Measurements from ENCODE around the gene GOSR1.
"Not testable (repeated sequence)": the region's sequence is repeated elsewhere in the genome, so short reads cannot be mapped to it uniquely, and the experiment has no call there.

GOSR1 gene

DNA sequence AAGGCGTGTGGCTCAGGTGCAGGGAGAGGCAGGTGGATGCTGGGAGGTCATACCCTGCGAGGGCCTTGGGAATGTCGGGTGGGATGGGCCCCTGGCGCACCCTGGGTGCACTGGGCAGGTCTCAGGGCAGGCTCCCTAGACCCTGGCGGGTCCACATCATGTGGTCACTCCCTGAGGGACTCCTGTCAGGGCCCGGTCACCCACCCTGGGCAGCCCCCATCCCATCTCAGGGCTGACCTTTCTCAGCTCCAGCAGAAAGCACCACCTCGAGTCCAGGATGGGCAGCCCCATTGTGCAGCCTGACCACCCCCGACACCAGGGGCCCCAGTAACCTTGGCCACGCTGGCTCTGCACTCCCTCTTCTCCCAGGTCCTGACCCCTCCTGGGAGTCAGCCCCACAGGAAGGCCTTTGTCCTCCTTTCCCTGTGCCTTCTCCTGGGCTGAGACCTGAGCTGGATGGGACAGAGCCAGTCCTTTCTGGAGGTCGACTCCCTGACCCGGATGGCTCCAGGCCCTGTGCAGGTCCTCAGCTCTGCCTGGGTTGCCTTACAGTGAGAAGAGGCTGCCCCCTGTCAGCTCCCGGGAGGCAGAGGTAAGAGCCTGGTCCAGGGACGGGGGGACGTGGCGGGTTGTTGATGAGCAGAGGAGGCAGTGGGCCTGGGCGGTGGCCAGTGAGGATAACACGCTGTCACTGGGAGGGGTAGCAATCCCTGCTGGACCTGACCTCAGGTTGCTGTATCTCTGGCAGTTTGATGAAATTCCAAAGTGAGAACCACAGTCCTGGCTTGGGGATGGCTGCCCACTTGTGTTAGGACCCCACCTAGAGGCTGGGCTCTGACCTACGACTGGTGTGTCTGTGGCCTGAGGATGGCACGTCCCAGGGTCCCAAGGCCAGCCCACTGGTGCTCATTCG lies 77.9 kb downstream of the GOSR1 start:
- peaks cover 7 to 10% of the 10 kb centered on the region in 2 donors for H3K4me1 Mint-ChIP-seq (ENCODE audit: low read depth in 2 of 2)
- no peak for DNase-seq
- H3K27ac Mint-ChIP-seq, result no peak overlapping the region
- H3K27me3 Mint-ChIP-seq, result peaks cover 0 to 17% of the 10 kb centered on the region in 2 donors
- peaks cover 3% of the 10 kb centered on the region for H3K36me3 Mint-ChIP-seq (ENCODE audit: insufficient read depth)
- no peak for ATAC-seq (replicated peaks)
- no peaks in the 10 kb centered on the region for H3K9me3 Mint-ChIP-seq
- H3K4me3 Mint-ChIP-seq, result no peak overlapping the region

- peaks cover 0 to 25% of the 10 kb centered on the region in 2 donors for H3K27me3 Mint-ChIP-seq
- ATAC-seq (replicated peaks) (no peak), DNase-seq (no peak)
- peaks cover 3% of the 10 kb centered on the region for H3K36me3 Mint-ChIP-seq (ENCODE audit: insufficient read depth)
- H3K4me1 Mint-ChIP-seq (ENCODE audit: low read depth in 2 of 2), result peaks cover 3 to 5% of the 10 kb centered on the region in 2 donors
- no peak overlapping the region for H3K4me3 Mint-ChIP-seq
- no peaks in the 10 kb centered on the region for H3K9me3 Mint-ChIP-seq
- no peak overlapping the region for H3K27ac Mint-ChIP-seq
Measured at GRCh38 chr17:30555942-30556341, 78.7 kb downstream of the GOSR1 start.

DNA sequence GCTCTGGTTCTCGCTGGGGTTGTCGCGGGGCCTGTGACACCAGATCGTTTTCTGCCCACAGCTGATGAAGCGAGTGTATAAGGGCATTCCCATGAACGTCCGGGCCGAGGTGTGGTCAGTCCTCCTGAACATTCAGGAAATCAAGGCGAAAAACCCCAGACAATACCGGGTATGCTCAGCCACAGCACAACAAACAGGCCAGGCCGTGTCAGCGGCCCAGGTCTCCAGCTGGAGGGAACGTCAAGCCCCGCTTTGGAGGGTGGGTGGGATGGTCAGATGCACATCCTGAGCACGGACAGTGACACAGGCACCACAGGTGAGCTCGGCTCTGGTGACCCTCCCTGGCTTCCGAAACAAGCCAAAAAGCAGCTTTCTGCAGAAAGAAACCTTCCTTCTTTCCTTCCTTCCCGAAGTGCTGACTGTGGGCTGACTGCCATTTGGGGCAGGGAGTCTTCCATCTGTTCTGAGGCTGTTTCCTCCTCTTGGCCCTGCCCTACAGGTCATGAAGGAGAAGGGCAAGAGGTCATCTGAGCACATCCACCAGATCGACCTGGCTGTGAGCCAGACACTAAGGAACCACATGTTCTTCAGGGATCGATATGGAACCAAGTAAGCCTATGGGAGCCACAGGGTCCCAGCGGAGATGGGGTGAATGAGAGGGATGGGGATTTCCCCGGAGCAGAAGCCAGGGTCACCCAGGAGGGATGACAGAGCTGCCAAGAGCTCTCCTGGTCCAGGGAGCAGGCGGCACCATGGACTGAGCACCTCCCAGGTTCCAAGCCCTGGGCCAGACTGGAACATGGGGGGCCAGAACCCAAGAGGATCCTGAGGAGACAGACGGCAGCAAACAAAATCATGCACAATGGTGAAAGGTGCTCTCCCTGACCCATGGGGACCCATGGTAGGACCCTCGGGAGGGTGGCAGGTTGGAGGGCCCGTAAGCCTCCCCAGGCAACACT lies 79.4 kb downstream of the GOSR1 start:
- Mint-ChIP-seq H3K27me3 (peaks cover 0 to 26% of the 10 kb centered on the region in 2 donors), H3K4me1 (ENCODE audit: low read depth in 2 of 2) (peaks cover 3 to 4% of the 10 kb centered on the region in 2 donors), H3K27ac (no peak overlapping the region), H3K4me3 (no peak overlapping the region), H3K36me3 (ENCODE audit: insufficient read depth) (peaks cover 3% of the 10 kb centered on the region), H3K9me3 (no peaks in the 10 kb centered on the region)
- ATAC-seq (replicated peaks) (no peak), DNase-seq (no peak)

- Mint-ChIP-seq H3K4me1 (ENCODE audit: low read depth in 2 of 2) (peaks cover 3% of the 10 kb centered on the region in 2 donors), H3K27me3 (peaks cover 8 to 31% of the 10 kb centered on the region in 2 donors), H3K4me3 (no peak overlapping the region), H3K9me3 (no peaks in the 10 kb centered on the region), H3K36me3 (ENCODE audit: insufficient read depth) (peaks cover 3% of the 10 kb centered on the region), H3K27ac (no peak overlapping the region)
- no peak for ATAC-seq (replicated peaks)
- no peak for DNase-seq
Measured at GRCh38 chr17:30557916-30558685, 80.9 kb downstream of the GOSR1 start.

- Mint-ChIP-seq H3K27ac (no peak overlapping the region), H3K4me3 (no peak overlapping the region), H3K27me3 (peaks cover 10 to 30% of the 10 kb centered on the region in 2 donors), H3K36me3 (ENCODE audit: insufficient read depth) (peaks cover under 1% of the 10 kb centered on the region), H3K4me1 (ENCODE audit: low read depth in 2 of 2) (peaks cover 3% of the 10 kb centered on the region in 2 donors), H3K9me3 (no peaks in the 10 kb centered on the region)
- DNase-seq (no peak), ATAC-seq (replicated peaks) (no peak)
Measured at GRCh38 chr17:30558686-30559545, 81.7 kb downstream of the GOSR1 start.

DNA sequence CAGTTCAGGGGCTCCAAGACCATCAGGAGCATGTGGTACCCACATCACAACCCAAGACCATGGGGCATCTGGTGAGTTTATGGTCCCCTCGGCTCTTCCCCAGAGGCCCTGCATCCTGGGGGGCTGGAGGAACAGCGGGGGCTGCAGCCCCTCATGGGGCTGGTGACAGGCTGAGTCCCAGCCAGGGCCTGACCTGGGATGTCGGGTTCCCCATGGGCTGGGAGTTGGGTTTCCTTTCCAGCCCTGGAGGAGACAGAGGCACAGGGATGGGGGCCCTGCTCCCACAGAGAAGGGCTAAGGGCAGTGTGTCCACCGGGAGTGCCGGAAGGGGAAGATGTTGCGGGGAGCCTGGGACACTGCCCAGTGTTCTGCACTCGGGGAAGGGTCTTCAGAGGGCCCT lies 82.4 kb downstream of the GOSR1 start:
- Mint-ChIP-seq H3K4me1 (ENCODE audit: low read depth in 2 of 2) (peaks cover 3 to 6% of the 10 kb centered on the region in 2 donors), H3K36me3 (ENCODE audit: insufficient read depth) (no peaks in the 10 kb centered on the region), H3K9me3 (no peaks in the 10 kb centered on the region), H3K27me3 (peaks cover 10 to 28% of the 10 kb centered on the region in 2 donors), H3K27ac (no peak overlapping the region), H3K4me3 (no peak overlapping the region)
- DNase-seq (no peak), ATAC-seq (replicated peaks) (no peak)

- not testable (repeated sequence) for ATAC-seq (replicated peaks); H3K4me3 Mint-ChIP-seq; H3K27ac Mint-ChIP-seq; H3K9me3 Mint-ChIP-seq; DNase-seq; H3K4me1 Mint-ChIP-seq (ENCODE audit: low read depth in 2 of 2); H3K36me3 Mint-ChIP-seq (ENCODE audit: insufficient read depth)
- peaks cover 16 to 36% of the 10 kb centered on the region in 2 donors for H3K27me3 Mint-ChIP-seq
Measured at GRCh38 chr17:30560117-30561026, 83.2 kb downstream of the GOSR1 start.

GRCh38 chr17:30561766-30562165 lies 84.6 kb downstream of the GOSR1 start:
- not testable (repeated sequence) for H3K36me3 Mint-ChIP-seq (ENCODE audit: insufficient read depth); ATAC-seq (replicated peaks); H3K4me3 Mint-ChIP-seq; H3K27ac Mint-ChIP-seq; DNase-seq; H3K9me3 Mint-ChIP-seq; H3K4me1 Mint-ChIP-seq (ENCODE audit: low read depth in 2 of 2)
- H3K27me3 Mint-ChIP-seq, result peaks cover 16 to 46% of the 10 kb centered on the region in 2 donors

DNA sequence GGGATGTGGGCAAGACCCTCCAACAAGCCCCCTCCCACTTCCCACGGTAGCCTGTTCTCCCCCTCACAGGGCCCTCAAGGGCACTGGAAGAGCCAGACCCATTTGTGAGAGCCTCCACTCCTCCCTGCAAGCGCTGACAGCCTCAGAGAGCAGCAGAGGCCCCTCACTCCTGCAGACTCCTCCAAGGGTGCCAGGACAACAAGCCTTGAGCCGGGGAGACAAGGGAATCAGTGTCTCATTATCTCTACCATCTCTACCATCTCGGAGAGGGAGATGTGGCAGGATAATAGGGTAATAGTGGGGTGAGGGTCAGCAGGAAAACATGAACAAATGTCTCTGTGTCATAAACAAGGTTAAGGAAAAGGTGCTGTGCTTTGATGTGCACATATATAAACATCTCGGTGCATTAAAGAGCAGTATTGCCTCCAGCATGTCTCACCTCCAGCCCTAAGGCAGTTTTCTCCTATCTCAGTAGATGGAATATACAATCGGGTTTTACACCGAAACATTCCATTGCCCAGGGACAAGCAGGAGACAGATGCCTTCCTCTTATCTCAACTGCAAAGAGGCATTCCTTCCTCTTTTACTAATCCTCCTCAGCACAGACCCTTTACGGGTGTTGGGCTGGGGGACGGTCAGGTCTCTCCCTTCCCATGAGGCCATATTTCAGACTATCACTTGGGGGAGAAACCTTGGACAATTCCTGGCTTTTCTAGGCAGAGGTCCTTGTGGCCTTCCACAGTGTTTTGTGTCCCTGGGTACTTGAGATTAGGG lies 86.1 kb downstream of the GOSR1 start:
- peaks cover 23 to 61% of the 10 kb centered on the region in 2 donors for H3K27me3 Mint-ChIP-seq
- H3K27ac Mint-ChIP-seq; DNase-seq; H3K9me3 Mint-ChIP-seq; H3K36me3 Mint-ChIP-seq (ENCODE audit: insufficient read depth); H3K4me3 Mint-ChIP-seq; ATAC-seq (replicated peaks); H3K4me1 Mint-ChIP-seq (ENCODE audit: low read depth in 2 of 2): not testable (repeated sequence)

DNA sequence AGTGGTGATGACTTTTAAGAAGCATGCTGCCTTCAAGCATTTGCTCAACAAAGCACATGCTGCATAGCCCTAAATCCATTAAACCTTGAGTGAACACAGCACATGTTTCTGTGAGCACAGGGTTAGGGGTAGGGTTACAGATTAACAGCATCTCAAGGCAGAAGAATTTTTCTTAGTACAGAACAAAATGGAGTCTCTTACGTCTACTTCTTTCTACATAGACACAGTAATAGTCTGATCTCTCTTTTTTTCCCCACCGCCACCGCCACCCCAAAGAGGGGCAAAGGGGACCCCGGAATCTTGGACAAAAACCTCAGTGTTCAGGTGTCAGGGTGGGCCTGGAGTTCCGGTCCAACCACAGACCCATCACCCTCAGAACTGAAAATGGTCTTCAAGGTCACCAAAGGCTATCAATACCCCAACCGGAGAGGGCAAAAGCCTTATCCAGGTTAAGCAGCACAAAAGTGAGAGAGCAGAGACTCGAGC lies 86.7 kb downstream of the GOSR1 start:
- not testable (repeated sequence) for ATAC-seq (replicated peaks); H3K9me3 Mint-ChIP-seq

More for the DNA sequence above, 86.7 kb downstream of the GOSR1 start:
- H3K4me3 Mint-ChIP-seq; H3K36me3 Mint-ChIP-seq (ENCODE audit: insufficient read depth); H3K4me1 Mint-ChIP-seq (ENCODE audit: low read depth in 2 of 2); DNase-seq; H3K27ac Mint-ChIP-seq: not testable (repeated sequence)
- peaks cover 28 to 62% of the 10 kb centered on the region in 2 donors for H3K27me3 Mint-ChIP-seq
